GM18508 (cell line): Measurements from ENCODE around the gene OR4C6.

Source experiments
- ATAC-seq: cut with Tn5 transposase; IDR thresholded peaks from one replicate; pipeline ENCODE4 v1.9.1; 2021; ENCODE audit warnings: moderate number of reproducible peaks; ENCODE audit not compliant: insufficient read depth, unreplicated experiment

OR4C6 gene

DNA sequence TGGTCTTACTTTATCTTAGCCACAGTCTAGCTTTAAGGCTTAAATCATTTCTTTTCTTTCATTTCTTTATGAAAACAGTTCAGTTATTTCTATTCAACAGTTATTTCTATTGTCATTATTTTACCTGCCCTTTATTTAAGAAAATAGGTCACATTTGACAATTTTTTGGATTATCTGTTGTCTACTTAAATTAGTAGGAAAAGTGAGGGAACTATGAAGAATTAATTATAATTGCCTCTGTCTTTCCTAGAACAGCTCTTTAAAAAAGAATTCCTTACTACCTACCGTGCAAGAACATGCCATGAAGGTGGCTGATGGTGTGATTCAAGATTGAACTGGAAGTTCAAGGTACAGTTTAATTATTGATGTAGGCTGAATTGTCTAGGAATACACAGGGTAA lies at the start of gene OR4C6:
Gene OR4C6, plus strand, starts transcription at position 301 of the 400 bp plus-strand sequence. CDS start 2,966 bp downstream, outside the sequence.
- no peak for ATAC-seq

DNA sequence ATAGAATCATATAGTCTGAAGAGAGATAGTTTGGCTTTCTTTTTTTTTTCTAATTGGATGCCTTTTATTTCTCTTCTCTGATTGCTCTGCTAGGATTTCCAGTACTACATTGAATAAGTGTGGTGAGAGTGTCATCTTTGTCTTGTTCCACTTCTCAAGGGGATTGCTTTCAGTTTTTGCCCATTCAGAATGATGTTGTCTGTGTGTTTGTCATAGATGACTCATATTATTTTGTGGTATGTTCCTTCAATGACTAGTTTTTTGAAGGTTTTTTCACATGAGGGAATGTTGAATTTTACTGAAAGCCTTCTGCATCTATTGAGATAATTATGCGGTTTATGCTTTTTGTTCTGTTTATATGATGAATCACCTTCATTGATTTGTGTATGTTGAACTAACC lies 37.5 kb upstream of the OR4C6 start:
- ATAC-seq: no peak

DNA sequence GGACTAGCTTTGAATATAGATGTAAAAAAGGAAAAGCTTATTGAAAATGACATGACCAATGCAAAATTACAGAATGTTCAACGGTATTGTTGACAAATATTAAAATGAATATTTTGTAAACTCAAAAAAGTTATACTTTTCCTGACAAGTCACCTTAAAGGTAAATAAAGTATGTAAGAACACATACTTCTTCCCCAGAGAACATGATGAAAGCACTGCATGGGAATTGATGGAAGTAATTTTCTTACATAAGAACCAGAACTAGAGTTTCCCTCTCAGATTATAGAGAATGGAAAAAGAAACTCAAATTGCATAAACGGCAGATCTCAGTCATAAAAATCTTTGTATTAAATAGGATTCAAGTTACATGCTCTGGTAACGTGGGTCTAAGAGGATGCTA lies 27.2 kb upstream of the OR4C6 start, which contains the start of gene OR4P4:
Gene OR4P4, plus strand, starts transcription at position 301 of the 400 bp plus-strand sequence.
- ATAC-seq: no peak

DNA sequence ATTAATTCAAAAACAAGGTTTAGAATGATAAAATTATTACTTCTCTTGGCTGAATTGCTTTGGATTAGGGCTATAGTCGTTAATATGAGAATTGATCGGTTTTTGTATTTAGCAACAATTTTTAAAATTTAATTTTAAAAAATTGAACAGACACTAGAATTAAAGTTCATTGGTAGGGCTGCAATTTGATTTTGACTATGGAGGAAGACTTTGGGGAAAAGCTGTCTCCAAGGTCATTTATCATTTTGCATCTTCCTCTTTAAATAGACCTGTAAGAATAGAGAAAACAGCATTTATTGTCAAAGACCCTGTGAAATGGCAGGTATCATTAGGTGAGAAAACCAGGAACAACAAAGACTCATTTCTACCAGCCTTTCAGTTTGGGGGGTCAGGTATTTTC lies 14.0 kb upstream of the OR4C6 start, which contains the start of gene OR4S2:
Gene OR4S2, plus strand, starts transcription at position 301 of the 400 bp plus-strand sequence. CDS start 2,577 bp downstream, outside the sequence.
- ATAC-seq: no peak

DNA sequence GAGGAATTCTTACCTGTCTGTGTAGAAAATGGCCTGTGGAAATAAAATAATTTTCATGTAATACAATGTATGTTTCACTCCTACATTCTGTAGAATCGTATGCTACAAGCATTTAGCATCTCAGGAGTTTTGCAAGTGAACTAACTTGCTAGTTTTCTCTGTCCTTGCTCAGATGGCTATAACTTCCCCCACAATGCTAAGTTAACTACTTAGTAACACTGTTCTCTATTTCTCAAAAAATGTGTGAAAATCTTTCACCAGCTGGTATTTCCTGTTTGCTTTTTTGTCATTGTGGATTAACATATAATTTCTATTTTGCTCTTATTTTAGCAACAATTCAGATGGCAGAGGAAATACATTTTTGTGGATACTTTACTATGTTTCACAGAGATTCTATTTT lies 9.4 kb upstream of the OR4C6 start:
- ATAC-seq: no peak

DNA sequence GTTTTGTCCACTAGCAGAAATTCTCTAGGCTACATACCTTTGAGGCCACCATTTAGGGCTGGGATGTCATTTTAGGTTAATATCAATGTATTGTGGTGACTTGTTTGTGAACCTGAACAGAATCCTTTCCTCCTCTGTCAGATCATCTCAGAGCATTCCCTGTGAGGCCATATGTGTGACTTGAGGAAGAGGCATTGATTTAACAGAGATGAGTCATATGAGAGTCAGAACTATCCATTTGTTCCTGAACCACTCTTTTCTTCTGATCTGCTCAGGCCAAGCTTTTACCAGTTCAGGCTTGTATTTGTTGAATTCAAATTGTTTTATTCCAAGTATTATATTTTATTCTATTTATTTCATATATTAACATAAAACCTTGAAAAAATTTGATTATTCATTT lies 6.9 kb upstream of the OR4C6 start:
- no peak for ATAC-seq

DNA sequence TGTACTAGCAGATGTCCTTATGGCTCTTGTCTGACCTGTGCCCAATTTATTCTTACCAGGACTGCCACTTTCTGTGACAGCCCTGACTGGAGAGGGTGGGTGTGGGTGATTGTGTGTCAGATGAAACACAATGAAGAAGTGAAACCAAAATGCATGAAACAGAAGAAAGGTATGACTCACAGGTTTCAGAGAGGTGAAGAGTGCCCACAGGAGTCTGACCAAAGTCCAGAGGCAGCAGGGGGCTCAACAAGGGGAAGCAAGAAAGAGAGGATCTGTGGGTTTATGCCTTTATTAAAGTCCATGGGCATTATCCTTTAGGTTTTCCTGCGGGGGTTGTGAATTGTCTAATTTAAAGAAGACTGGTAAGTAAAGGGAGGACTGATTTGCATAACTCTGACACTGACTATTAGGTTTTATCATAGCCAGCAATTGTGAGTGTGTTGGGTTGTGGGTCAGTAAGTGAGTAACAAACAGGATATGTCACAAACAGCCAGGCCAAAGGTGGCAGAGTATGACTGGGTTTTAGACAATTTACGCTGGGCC lies 3.9 kb upstream of the OR4C6 start:
- peak; percentile 94 for ATAC-seq

DNA sequence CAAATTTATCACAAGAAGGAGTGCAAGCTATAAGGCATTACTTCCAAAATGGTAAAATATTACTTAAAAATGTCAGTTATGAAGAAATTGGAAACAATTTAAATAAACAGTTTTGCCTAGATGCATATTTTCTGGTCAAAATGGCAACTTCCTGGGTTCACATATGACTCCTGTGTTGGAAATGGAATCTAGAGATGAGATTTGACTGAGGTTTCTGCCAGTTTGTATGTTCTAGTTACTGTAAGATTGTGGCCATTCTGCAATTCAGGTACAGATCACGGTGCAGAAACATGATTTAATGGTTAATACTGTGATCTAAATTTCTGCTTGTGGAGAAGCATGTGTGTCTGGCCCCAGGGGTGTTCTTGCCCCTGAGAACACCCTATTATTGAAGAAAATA lies 3.4 kb upstream of the OR4C6 start:
- ATAC-seq: peak; percentile 31

DNA sequence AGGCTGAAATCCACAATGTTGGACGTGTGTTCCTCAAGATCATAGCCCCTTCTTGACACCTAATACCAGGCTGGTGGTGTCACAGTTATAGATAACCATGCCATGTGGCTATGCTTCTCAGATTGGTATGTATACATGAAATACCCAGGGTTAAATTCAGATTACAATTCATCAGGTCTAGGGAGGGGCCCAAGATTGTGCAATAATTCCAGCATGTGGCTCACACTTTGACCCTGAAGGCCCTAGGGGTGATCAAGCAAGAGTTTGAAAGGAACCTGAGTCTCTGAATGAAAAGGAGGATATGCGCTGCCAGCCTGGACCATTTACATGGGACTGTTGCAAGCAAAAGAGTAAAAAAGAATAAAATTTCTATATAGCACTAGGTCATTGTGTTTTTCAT lies 7.4 kb downstream of the OR4C6 start:
- ATAC-seq: no peak

DNA sequence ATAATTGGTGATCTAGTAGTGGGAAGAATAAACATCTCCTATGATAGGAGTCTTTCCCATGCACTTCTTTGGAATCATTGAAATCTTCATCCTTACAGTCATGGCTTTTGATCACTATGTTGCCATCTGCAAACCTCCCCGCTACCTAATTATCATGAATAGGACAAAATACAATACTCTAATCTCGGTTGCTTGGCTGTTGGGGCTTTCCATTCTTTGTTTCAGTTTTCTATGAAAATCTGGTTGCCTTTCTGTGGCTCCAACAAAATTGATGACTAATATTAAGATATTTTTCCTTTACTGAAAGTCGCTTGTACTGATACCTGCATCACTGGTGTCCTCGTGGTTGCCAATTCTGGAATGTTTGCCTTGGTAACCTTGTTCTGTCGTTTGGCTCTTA lies 11.9 kb downstream of the OR4C6 start:
- no peak for ATAC-seq

DNA sequence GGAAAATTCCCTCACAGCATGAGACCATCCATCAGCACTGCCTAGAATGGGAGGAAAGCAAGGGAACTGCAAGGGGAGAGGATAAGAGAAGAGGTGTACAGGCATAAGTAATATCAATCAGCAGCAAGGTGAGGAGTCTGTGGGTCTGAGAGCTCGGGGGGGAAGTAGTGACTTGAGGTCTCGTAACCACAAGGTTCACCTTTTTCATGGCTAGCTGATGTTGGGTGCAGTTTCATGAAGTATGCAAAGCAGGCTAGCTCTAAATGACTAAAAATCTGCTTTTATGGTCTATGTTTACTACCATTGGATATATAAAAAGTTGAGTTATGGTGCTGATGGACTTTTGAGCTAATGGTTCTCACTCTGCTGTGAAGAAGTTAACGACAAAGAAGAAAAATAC lies 35.8 kb downstream of the OR4C6 start:
- ATAC-seq: peak; percentile 94

DNA sequence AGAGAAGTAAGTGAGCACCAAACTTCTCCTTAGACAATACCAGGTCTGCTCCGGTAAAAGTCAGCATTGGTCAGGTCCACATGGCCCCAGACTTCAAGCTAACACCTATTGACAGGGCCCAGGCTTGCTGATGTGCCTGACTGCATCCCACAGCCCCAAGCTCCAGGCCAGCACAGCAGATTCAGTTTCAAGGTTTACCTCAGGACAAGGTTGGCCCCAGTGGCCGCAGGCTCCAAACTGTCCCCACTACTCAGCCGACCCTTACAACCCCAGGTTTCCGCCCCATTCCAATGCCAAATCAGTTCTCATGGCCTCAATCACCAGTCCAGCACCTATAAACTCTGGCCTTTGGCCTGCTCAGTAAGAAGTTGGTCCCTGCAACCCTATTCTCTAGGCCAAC lies 39.4 kb downstream of the OR4C6 start:
- no peak for ATAC-seq

DNA sequence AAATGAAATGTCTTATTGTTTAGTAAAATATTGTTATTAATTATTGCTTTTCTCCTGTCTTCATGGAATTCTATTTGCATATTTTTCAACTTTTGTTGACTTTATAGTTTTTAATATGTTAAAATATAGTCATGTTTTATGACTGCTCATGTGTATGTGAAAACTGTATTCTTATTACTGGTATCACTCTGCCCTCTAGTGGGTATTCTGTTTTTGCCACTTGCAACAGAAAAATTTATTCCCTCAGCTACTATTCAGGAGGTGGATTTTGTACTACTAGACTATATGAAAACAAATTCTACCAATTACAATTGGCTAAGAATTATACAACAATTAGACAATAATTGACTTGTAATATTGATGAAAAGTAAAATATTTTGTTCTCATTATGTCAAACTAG lies 45.0 kb downstream of the OR4C6 start:
- ATAC-seq: no peak

DNA sequence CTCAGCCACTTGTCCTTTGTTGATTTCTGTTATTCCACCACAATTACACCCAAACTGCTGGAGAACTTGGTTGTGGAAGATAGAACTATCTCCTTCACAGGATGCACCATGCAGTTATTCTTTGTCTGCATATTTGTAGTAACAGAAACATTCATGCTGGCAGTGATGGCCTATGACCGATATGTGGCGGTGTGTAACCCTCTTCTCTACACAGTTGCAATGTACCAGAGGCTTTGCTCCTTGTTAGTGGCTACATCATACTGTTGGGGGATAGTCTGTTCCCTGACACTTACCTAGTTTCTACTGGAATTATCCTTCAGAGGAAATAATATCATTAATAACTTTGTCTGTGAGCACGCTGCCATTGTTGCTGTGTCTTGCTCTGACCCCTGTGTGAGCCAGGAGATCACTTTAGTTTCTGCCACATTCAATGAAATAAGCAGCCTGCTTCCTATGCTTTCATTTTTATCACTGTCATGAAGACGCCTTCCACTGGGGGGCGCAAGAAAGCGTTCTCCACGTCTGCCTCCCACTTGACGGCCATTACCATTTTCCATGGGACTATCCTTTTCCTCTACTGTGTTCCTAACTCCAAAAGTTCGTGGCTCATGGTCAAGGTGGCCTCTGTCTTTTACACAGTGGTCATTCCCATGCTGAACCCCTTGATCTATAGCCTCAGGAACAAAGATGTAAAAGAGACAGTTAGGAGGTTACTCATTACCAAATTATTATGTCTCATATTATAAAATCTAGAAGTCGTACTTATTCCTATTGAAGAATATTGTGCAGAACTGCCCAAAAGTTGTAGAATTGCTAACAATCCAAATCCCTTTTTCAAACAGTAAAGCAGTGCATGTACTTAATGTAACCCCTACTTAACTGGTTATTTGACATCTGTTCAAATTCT lies 53.2 kb downstream of the OR4C6 start:
- ATAC-seq: no peak
